Liver (tissue), 9 donors: ENCODE results near the gene NADK. TPM values are rescaled to one million over a fixed set of nuclear protein-coding genes. Genes with fewer than 3 reads are reported as not detected.

ENCODE experiments used
- DNase-seq: peaks from one replicate; pipeline ENCODE4 v3.0.0-alpha.2; 2017; ENCODE audit warnings: low spot score
- H3K27ac ChIP-seq, 2 donors: one replicate each; pipeline ENCODE4 v1.7.0; 2013; ENCODE audit warnings: inconsistent platforms in 2 of 2, low read length in 2 of 2, control low read depth in 1 of 2, low read depth in 1 of 2, mild to moderate bottlenecking in 1 of 2
- H3K27me3 ChIP-seq, 4 donors: one replicate each; pipeline versions ENCODE4 v1.6.1 to v1.7.0; 2013; ENCODE audit warnings: low read length in 3 of 4, inconsistent platforms in 1 of 4, mild to moderate bottlenecking in 1 of 4, moderate library complexity in 1 of 4; ENCODE audit not compliant: control insufficient read depth in 4 of 4, insufficient read depth in 4 of 4
- H3K36me3 ChIP-seq, 4 donors: one replicate each; pipeline versions ENCODE4 v1.6.1 to v1.7.0; 2013; ENCODE audit warnings: low read length in 3 of 4, mild to moderate bottlenecking in 3 of 4, low read depth in 1 of 4, moderate library complexity in 1 of 4; ENCODE audit not compliant: control insufficient read depth in 4 of 4, insufficient read depth in 3 of 4
- H3K4me1 ChIP-seq, 4 donors: one replicate each; pipeline versions ENCODE4 v1.6.1 to v1.7.0; 2013; ENCODE audit warnings: low read length in 3 of 4, mild to moderate bottlenecking in 3 of 4, moderate library complexity in 1 of 4; ENCODE audit not compliant: control insufficient read depth in 4 of 4, insufficient read depth in 4 of 4
- H3K4me3 ChIP-seq, 3 donors: one replicate each; pipeline versions ENCODE4 v1.6.1 to v1.7.0; 2013; ENCODE audit warnings: low read length in 3 of 3, control low read depth in 1 of 3, low read depth in 1 of 3, mild to moderate bottlenecking in 1 of 3
- H3K9ac ChIP-seq, 2 donors: one replicate each; pipeline ENCODE4 v1.7.0; 2013; ENCODE audit warnings: low read length in 2 of 2, mild to moderate bottlenecking in 2 of 2, moderate library complexity in 2 of 2, control low read depth in 1 of 2, low read depth in 1 of 2
- H3K9me3 ChIP-seq, 4 donors: one replicate each; pipeline versions ENCODE4 v1.6.1 to v1.7.0; 2013; ENCODE audit warnings: low read length in 3 of 4; ENCODE audit not compliant: control insufficient read depth in 4 of 4
- EGR1 ChIP-seq, 2 donors: IDR thresholded peaks; 2 replicates each; pipeline ENCODE4 v1.6.1; 2016 to 2018; ENCODE audit warnings: antibody characterized with exemption in 2 of 2, low read depth in 2 of 2
- FOXA1 ChIP-seq: IDR thresholded peaks from 2 replicates; pipeline ENCODE4 v1.6.1; 2016; ENCODE audit warnings: antibody characterized with exemption
- GABPA ChIP-seq, 2 donors: IDR thresholded peaks in 1 of 2; conservative IDR thresholded peaks in 1 of 2; 2 replicates each; pipeline ENCODE4 v1.6.1; 2016; ENCODE audit warnings: antibody characterized with exemption in 2 of 2, mild to moderate bottlenecking in 1 of 2, moderate library complexity in 1 of 2
- HNF4A ChIP-seq, 2 donors: conservative IDR thresholded peaks; 2 replicates each; pipeline ENCODE4 v1.6.1; 2016; ENCODE audit warnings: antibody characterized with exemption in 2 of 2, mild to moderate bottlenecking in 2 of 2
- HNF4G ChIP-seq: IDR thresholded peaks from 2 replicates; pipeline ENCODE4 v1.6.1; 2016; ENCODE audit warnings: antibody characterized with exemption
- JUND ChIP-seq, 2 donors: IDR thresholded peaks; 2 replicates each; pipeline ENCODE4 v1.6.1; 2016; ENCODE audit warnings: antibody characterized with exemption in 2 of 2
- NR2F2 ChIP-seq: IDR thresholded peaks from 2 replicates; pipeline ENCODE4 v1.6.1; 2016; ENCODE audit warnings: antibody characterized with exemption
- RAD21 ChIP-seq, 2 donors: IDR thresholded peaks; 2 replicates each; pipeline ENCODE4 v1.6.1; 2016; ENCODE audit warnings: antibody characterized with exemption in 2 of 2, mild to moderate bottlenecking in 2 of 2
- RXRA ChIP-seq, 2 donors: IDR thresholded peaks; 2 replicates each; pipeline ENCODE4 v1.6.1; 2017 to 2018; ENCODE audit warnings: antibody characterized with exemption in 2 of 2, mild to moderate bottlenecking in 1 of 2
- SP1 ChIP-seq: IDR thresholded peaks from 2 replicates; pipeline ENCODE4 v1.6.1; 2018; ENCODE audit warnings: antibody characterized with exemption, mild to moderate bottlenecking
- TAF1 ChIP-seq: conservative IDR thresholded peaks from 2 replicates; pipeline ENCODE4 v1.6.1; 2016; ENCODE audit warnings: antibody characterized with exemption, mild to moderate bottlenecking
- YY1 ChIP-seq: IDR thresholded peaks from 2 replicates; pipeline ENCODE4 v1.6.1; 2016; ENCODE audit warnings: antibody characterized with exemption, mild to moderate bottlenecking
- WGBS: extraction: QIAGEN DNeasy Blood & Tissue Kit; methylation state at CpG from one replicate; pipeline ENCODE4 v1.1.7; 2013; 5-methylcytosine and 5-hydroxymethylcytosine counted together
- polyA plus RNA-seq, 2 donors: library from polyadenylated mRNA; stranded (reverse) in 1 of 2; unstranded in 1 of 2; fragments of 200-250 nt in 1 of 2; fragments of >200 nt in 1 of 2; fragmentation: Nextera tagmentation in 1 of 2; extraction: Ambion mirVana in 1 of 2; gene quantifications; one replicate each; pipeline versions ENCODE4 v1.2.1 to v1.2.3, GENCODE V29; 2013 to 2015
- total RNA-seq, 2 donors: library from RNA; depleted of rRNA; stranded (reverse); fragments of >200 nt; gene quantifications; one replicate each; pipeline ENCODE4 v1.2.3, GENCODE V29; 2014
- TF ChIP-seq, protein P1 (sequence below): IDR thresholded peaks from 2 replicates; pipeline ENCODE4 v1.6.1; 2016; ENCODE audit warnings: antibody characterized with exemption
- TF ChIP-seq, protein P2 (sequence below): IDR thresholded peaks from 2 replicates; pipeline ENCODE4 v1.6.1; 2016; ENCODE audit warnings: antibody characterized with exemption
- TF ChIP-seq, protein P3 (sequence below): IDR thresholded peaks from 2 replicates; pipeline ENCODE4 v1.6.1; 2016; ENCODE audit warnings: antibody characterized with exemption
- TF ChIP-seq, protein P4 (sequence below): IDR thresholded peaks from 2 replicates; pipeline ENCODE4 v1.6.1; 2016; ENCODE audit warnings: antibody characterized with exemption, mild to moderate bottlenecking
- TF ChIP-seq, protein P5 (sequence below): fragments of 150-350 bp; IDR thresholded peaks from 2 replicates; pipeline ENCODE4 v1.5.1; 2017; ENCODE audit warnings: improper control_type of control experiment, low read depth, low read length; ENCODE audit not compliant: missing input control
- donor health status: healthy.
- donor health status: healthy.
- donor health status: healthy.
- donor health status: healthy.
- donor health status: healthy.

The NADK gene
- total and polyA plus RNA-seq, 4 donors, result 39.2 to 105 (median 83.6) TPM

DNA sequence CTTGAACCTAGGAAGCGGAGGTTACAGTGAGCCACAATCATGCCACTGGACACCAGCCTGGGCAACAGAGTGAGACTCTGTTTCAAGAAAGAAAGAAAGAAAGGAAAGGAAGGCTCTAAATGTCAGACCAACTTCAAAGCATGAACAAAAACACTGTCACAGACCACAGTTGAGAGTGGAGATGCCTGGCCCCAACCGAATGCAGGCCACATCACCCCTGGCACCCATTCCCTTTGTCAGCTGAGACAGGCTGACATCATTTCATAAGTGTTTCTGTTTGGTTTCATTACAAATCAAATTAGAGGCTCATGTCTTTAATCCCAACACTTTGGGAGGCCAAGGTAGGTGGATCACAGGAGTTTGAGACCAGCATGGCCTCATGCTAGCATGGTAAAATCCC lies 28.6 kb upstream of the NADK start:
- H3K36me3 ChIP-seq, result peaks cover 19 to 37% (median 24%) of the 10 kb centered on the region in 4 donors
- no peaks in the 10 kb centered on the region for H3K4me1 ChIP-seq
- H3K27me3 ChIP-seq, result no peaks in the 10 kb centered on the region
- no peak overlapping the region for H3K9ac ChIP-seq
- no peak for DNase-seq
- no peak overlapping the region for H3K4me3 ChIP-seq
- H3K27ac ChIP-seq, result no peak overlapping the region
- TF ChIP-seq RXRA (IDR thresholded peaks at IDR 0.05), result no peak
- no peak for TF ChIP-seq FOXA1
- no peak for TF ChIP-seq YY1
- no peak for TF ChIP-seq SP1
- no peak for TF ChIP-seq JUND (IDR thresholded peaks at IDR 0.05)
- no peak for TF ChIP-seq GABPA (IDR thresholded peaks at IDR 0.05 in 1 of 2, conservative IDR thresholded peaks at IDR 0.05 in 1 of 2)
- TF ChIP-seq, protein P1, sequence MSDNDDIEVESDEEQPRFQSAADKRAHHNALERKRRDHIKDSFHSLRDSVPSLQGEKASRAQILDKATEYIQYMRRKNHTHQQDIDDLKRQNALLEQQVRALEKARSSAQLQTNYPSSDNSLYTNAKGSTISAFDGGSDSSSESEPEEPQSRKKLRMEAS, result no peak
- TF ChIP-seq, protein P2, sequence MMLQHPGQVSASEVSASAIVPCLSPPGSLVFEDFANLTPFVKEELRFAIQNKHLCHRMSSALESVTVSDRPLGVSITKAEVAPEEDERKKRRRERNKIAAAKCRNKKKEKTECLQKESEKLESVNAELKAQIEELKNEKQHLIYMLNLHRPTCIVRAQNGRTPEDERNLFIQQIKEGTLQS, result no peak
- TF ChIP-seq, protein P3, sequence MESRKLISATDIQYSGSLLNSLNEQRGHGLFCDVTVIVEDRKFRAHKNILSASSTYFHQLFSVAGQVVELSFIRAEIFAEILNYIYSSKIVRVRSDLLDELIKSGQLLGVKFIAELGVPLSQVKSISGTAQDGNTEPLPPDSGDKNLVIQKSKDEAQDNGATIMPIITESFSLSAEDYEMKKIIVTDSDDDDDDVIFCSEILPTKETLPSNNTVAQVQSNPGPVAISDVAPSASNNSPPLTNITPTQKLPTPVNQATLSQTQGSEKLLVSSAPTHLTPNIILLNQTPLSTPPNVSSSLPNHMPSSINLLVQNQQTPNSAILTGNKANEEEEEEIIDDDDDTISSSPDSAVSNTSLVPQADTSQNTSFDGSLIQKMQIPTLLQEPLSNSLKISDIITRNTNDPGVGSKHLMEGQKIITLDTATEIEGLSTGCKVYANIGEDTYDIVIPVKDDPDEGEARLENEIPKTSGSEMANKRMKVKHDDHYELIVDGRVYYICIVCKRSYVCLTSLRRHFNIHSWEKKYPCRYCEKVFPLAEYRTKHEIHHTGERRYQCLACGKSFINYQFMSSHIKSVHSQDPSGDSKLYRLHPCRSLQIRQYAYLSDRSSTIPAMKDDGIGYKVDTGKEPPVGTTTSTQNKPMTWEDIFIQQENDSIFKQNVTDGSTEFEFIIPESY, result no peak
- TF ChIP-seq, protein P4, sequence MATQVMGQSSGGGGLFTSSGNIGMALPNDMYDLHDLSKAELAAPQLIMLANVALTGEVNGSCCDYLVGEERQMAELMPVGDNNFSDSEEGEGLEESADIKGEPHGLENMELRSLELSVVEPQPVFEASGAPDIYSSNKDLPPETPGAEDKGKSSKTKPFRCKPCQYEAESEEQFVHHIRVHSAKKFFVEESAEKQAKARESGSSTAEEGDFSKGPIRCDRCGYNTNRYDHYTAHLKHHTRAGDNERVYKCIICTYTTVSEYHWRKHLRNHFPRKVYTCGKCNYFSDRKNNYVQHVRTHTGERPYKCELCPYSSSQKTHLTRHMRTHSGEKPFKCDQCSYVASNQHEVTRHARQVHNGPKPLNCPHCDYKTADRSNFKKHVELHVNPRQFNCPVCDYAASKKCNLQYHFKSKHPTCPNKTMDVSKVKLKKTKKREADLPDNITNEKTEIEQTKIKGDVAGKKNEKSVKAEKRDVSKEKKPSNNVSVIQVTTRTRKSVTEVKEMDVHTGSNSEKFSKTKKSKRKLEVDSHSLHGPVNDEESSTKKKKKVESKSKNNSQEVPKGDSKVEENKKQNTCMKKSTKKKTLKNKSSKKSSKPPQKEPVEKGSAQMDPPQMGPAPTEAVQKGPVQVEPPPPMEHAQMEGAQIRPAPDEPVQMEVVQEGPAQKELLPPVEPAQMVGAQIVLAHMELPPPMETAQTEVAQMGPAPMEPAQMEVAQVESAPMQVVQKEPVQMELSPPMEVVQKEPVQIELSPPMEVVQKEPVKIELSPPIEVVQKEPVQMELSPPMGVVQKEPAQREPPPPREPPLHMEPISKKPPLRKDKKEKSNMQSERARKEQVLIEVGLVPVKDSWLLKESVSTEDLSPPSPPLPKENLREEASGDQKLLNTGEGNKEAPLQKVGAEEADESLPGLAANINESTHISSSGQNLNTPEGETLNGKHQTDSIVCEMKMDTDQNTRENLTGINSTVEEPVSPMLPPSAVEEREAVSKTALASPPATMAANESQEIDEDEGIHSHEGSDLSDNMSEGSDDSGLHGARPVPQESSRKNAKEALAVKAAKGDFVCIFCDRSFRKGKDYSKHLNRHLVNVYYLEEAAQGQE, result no peak
- TF ChIP-seq HNF4A (conservative IDR thresholded peaks at IDR 0.05), result no peak
- no peak for TF ChIP-seq HNF4G
- no peak for TF ChIP-seq TAF1
- no peak for TF ChIP-seq RAD21 (IDR thresholded peaks at IDR 0.05)
- TF ChIP-seq, protein P5, sequence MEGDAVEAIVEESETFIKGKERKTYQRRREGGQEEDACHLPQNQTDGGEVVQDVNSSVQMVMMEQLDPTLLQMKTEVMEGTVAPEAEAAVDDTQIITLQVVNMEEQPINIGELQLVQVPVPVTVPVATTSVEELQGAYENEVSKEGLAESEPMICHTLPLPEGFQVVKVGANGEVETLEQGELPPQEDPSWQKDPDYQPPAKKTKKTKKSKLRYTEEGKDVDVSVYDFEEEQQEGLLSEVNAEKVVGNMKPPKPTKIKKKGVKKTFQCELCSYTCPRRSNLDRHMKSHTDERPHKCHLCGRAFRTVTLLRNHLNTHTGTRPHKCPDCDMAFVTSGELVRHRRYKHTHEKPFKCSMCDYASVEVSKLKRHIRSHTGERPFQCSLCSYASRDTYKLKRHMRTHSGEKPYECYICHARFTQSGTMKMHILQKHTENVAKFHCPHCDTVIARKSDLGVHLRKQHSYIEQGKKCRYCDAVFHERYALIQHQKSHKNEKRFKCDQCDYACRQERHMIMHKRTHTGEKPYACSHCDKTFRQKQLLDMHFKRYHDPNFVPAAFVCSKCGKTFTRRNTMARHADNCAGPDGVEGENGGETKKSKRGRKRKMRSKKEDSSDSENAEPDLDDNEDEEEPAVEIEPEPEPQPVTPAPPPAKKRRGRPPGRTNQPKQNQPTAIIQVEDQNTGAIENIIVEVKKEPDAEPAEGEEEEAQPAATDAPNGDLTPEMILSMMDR, result no peak
- WGBS, result 94% methylated on average over 2 of the region's 2 CpGs
- no peaks in the 10 kb centered on the region for H3K9me3 ChIP-seq

DNA sequence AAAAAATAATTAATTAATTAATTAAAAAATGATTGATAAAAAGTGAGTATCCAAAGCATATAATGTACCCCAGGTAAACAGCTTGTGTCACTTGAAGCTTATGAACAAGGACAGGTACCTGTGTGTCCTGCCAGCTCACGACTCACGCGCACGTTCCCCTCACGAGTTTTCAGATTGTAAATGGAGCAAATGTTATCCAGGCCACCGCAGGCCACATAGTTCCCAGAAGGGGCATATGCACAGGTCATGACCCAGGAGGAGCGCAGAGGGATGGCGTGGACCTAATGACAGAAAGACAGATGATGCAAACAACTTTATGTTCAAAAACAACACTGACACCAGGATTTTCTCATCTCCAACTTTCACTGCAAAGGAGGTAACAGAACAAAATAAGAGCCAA lies 26.0 kb upstream of the NADK start:
- WGBS, result 96% methylated on average over 8 of the region's 8 CpGs
- Histone ChIP-seq H3K4me1 (no peaks in the 10 kb centered on the region), H3K9ac (no peak overlapping the region), H3K27ac (no peak overlapping the region), H3K36me3 (peaks cover 19 to 45% (median 24%) of the 10 kb centered on the region in 4 donors), H3K9me3 (no peaks in the 10 kb centered on the region), H3K4me3 (no peak overlapping the region), H3K27me3 (no peaks in the 10 kb centered on the region)
- no peak for TF ChIP-seq YY1
- TF ChIP-seq TAF1, result no peak
- TF ChIP-seq SP1, result no peak
- TF ChIP-seq EGR1 (IDR thresholded peaks at IDR 0.05; ENCODE audit: low read depth in 2 of 2), result no peak
- no peak for TF ChIP-seq FOXA1
- TF ChIP-seq NR2F2, result no peak
- TF ChIP-seq, protein P1, result no peak
- no peak for DNase-seq
